B cell (primary cell): ENCODE data around the gene RAB3D. TPM values are rescaled to one million over a fixed set of nuclear protein-coding genes. Genes with fewer than 3 reads are reported as not detected.

Experiments used
- ATAC-seq: fragments of 200-7000 bp; cut with Tn5 transposase; one replicate; pipeline ENCODE4 v1.10.0; 2021; ENCODE audit warnings: low read depth, mild to moderate bottlenecking, moderate number of reproducible peaks, moderate library complexity
- CTCF ChIA-PET: fragments of 350-600 bp; sonication (Branson Sonifier 250); formaldehyde crosslinking; loops from one replicate; lab custom pipeline; 2021; ENCODE audit warnings: antibody characterized with exemption, inconsistent platforms; lab: Charles Lee
- POLR2A ChIA-PET: fragments of 350-600 bp; sonication (Branson Sonifier 250); formaldehyde crosslinking; loops from one replicate; lab custom pipeline; 2021; ENCODE audit warnings: antibody characterized with exemption; lab: Charles Lee
- DNase-seq: peaks from one replicate; pipeline ENCODE4 v3.0.0; 2013
- H2AFZ ChIP-seq: 2 replicates; pipeline ENCODE4 v1.6.1; 2012; ENCODE audit warnings: mild to moderate bottlenecking, low read depth, low read length; ENCODE audit not compliant: insufficient read depth, poor library complexity, severe bottlenecking
- H3K27ac ChIP-seq, 2 donors: 1 replicate in 1 of 2; 2 replicates in 1 of 2; pipeline ENCODE4 v1.5.1; 2012 to 2013; ENCODE audit warnings: low read length in 2 of 2, mild to moderate bottlenecking in 2 of 2, moderate library complexity in 1 of 2
- H3K27me3 ChIP-seq, 4 experiments: fragments of 200-600 bp in 1 of 4; sonication (generic) in 1 of 4; replicated peaks in 1 of 4; 1 replicate in 2 of 4; 2 replicates in 2 of 4; pipeline versions ENCODE4 v1.6.1 to v1.7.0; 2013 to 2016; ENCODE audit warnings: low read length in 3 of 4, mild to moderate bottlenecking in 2 of 4, mixed read lengths in 1 of 4, moderate library complexity in 1 of 4; ENCODE audit not compliant: insufficient read depth in 4 of 4, control insufficient read depth in 3 of 4; ENCODE audit errors: control extremely low read depth in 1 of 4
- H3K36me3 ChIP-seq, 2 experiments: replicated peaks in 1 of 2; 1 replicate in 1 of 2; 2 replicates in 1 of 2; pipeline versions ENCODE4 v1.6.1 to v1.7.1; 2013; ENCODE audit warnings: low read length in 1 of 2; ENCODE audit not compliant: insufficient read depth in 2 of 2, control insufficient read depth in 1 of 2; ENCODE audit errors: control extremely low read depth in 1 of 2, extremely low read depth in 1 of 2
- H3K4me1 ChIP-seq, 2 donors: fragments of 200-600 bp in 1 of 2; sonication (generic) in 1 of 2; 1 replicate in 1 of 2; 2 replicates in 1 of 2; pipeline versions ENCODE4 v1.5.1 to v1.6.1; 2013 to 2017; ENCODE audit warnings: low read length in 2 of 2; ENCODE audit not compliant: control insufficient read depth in 2 of 2, insufficient read depth in 2 of 2
- H3K4me2 ChIP-seq: replicated peaks from 2 replicates; pipeline ENCODE3; 2012; ENCODE audit warnings: mild to moderate bottlenecking, low read depth, low read length; ENCODE audit not compliant: poor library complexity, severe bottlenecking
- H3K4me3 ChIP-seq, 5 experiments: fragments of 200-600 bp in 1 of 5; sonication (generic) in 1 of 5; 1 replicate in 3 of 5; 2 replicates in 2 of 5; pipeline versions ENCODE4 v1.5.1 to v1.7.0; 2011 to 2016; ENCODE audit warnings: low read length in 4 of 5, mild to moderate bottlenecking in 4 of 5, low read depth in 2 of 5, control low read depth in 1 of 5, moderate library complexity in 1 of 5; ENCODE audit not compliant: insufficient read depth in 1 of 5; ENCODE audit errors: control extremely low read depth in 1 of 5, extremely low read depth in 1 of 5
- H3K79me2 ChIP-seq: fragments of 200-600 bp; sonication (generic); one replicate; pipeline ENCODE4 v1.6.0; 2016; ENCODE audit warnings: low read length; ENCODE audit not compliant: control insufficient read depth, insufficient read depth
- H3K9ac ChIP-seq: fragments of 200-600 bp; sonication (generic); 2 replicates; pipeline ENCODE4 v1.6.1; 2017; ENCODE audit warnings: mild to moderate bottlenecking, low read length, moderate library complexity
- H3K9me3 ChIP-seq, 3 donors: one replicate each; pipeline versions ENCODE4 v1.6.1 to v1.7.1; 2013; ENCODE audit warnings: low read length in 2 of 3; ENCODE audit not compliant: control insufficient read depth in 2 of 3, insufficient read depth in 1 of 3; ENCODE audit errors: control extremely low read depth in 1 of 3
- H4K20me1 ChIP-seq: 2 replicates; pipeline ENCODE4 v1.6.0; 2012; ENCODE audit warnings: mild to moderate bottlenecking, low read length; ENCODE audit not compliant: insufficient read depth, control insufficient read depth, poor library complexity, severe bottlenecking
- H3K27ac Mint-ChIP-seq: one replicate; pipeline ENCODE4 v1.8.0; 2021; ENCODE audit warnings: mixed read lengths
- H3K27me3 Mint-ChIP-seq: one replicate; pipeline ENCODE4 v1.8.0; 2021; ENCODE audit warnings: mixed read lengths
- H3K4me1 Mint-ChIP-seq: one replicate; pipeline ENCODE4 v1.8.0; 2021; ENCODE audit warnings: mixed read lengths
- H3K4me3 Mint-ChIP-seq: one replicate; pipeline ENCODE4 v1.8.0; 2021; ENCODE audit warnings: mixed read lengths
- H3K9me3 Mint-ChIP-seq: one replicate; pipeline ENCODE4 v1.8.0; 2022; ENCODE audit warnings: mixed read lengths; ENCODE audit not compliant: insufficient read depth
- CTCF ChIP-seq: fragments of 200-600 bp; IDR thresholded peaks from one replicate; pipeline ENCODE4 v1.8.0; 2022; ENCODE audit warnings: antibody characterized with exemption, mild to moderate bottlenecking
- EZH2 ChIP-seq: IDR thresholded peaks from 2 replicates; pipeline ENCODE4 v1.6.1; 2012; ENCODE audit warnings: borderline replicate concordance, low read depth, mild to moderate bottlenecking, moderate library complexity, low read length; ENCODE audit not compliant: insufficient read depth, poor library complexity, severe bottlenecking
- WGBS: methylation state at CpG from one replicate; pipeline ENCODE4 v1.1.5; 2013; ENCODE audit warnings: missing lambda C conversion rate; ENCODE audit not compliant: insufficient coverage; 5-methylcytosine and 5-hydroxymethylcytosine counted together
- intact Hi-C: fragments of 100-400 bp; cut with micrococcal nuclease; formaldehyde crosslinking; loops from one replicate; pipeline ENCODE4 v1.10.0; 2022
- polyA plus RNA-seq: library from polyadenylated mRNA; depleted of rRNA; stranded (reverse); fragments of >200 nt; gene quantifications from 2 replicates; pipeline ENCODE4 v1.2.3, GENCODE V29; 2012
- total RNA-seq, 2 donors: library from RNA; stranded (reverse); fragments of 120-200 nt in 1 of 2; gene quantifications; 1 replicate in 1 of 2; 2 replicates in 1 of 2; pipeline versions ENCODE4 v1.2.3 to v1.2.4, GENCODE V29; 2013 to 2022

Gene RAB3D
- total and polyA plus RNA-seq, 2 donors (not counting 1 experiment from before 2014, with no cell fraction given), result 5.3 to 8.9 TPM

- intact Hi-C loops, result no loop called here
- WGBS, result 53% methylated on average over 3 of the region's 6 CpGs
- Histone ChIP-seq H4K20me1 (no peaks in the 10 kb centered on the region), H3K27me3 (peaks cover 0 to 4% (median 0%) of the 10 kb centered on the region in 4 experiments), H3K4me3 (no peak overlapping the region), H3K4me1 (no peaks in the 10 kb centered on the region), H3K79me2 (no peaks in the 10 kb centered on the region), H3K36me3 (no peaks in the 10 kb centered on the region), H2AFZ (no peak overlapping the region), H3K4me2 (no peak overlapping the region), H3K9ac (no peak overlapping the region), H3K9me3 (no peaks in the 10 kb centered on the region), H3K27ac (no peak overlapping the region)
- H3K27me3 Mint-ChIP-seq, result peaks cover 13% of the 10 kb centered on the region
- no peak overlapping the region for H3K4me3 Mint-ChIP-seq
- no peak for TF ChIP-seq CTCF
- POLR2A ChIA-PET, result no interaction called here
- ATAC-seq, result no peak
- no peak for DNase-seq
- H3K9me3 Mint-ChIP-seq, result no peaks in the 10 kb centered on the region
- CTCF ChIA-PET, result interaction anchor here (0.6 to 1.6 kb wide), 2 partner anchors 161 to 196 kb away, joined by 4 read pairs; no protein-coding TSS in a partner anchor
- H3K4me1 Mint-ChIP-seq, result no peaks in the 10 kb centered on the region
- H3K27ac Mint-ChIP-seq, result no peak overlapping the region
Measured at GRCh38 chr19:11286312-11286974, 53.0 kb downstream of the RAB3D start.

DNA sequence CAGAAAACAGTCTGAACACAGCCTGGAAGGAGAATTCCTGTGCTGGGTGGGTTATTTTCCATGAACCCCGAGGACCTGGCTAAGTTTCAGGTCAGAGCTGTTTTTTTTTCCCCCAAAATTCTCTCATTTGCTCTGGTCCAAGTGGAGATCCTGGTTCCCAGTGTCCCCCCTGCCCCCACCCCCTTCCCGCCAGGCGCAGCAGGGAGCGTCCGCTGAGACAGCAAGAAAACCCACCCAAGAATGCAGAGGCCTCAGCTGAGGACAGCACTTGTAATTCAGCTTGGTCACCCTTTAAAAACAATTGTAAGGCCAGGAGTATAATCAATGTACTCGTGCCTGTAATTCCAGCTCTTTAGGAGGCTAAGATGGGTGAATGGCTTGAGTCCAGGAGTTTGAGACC, 54.9 kb downstream of the RAB3D start:
- Histone ChIP-seq H3K27me3 (peaks cover 0 to 7% (median under 1%) of the 10 kb centered on the region in 4 experiments), H3K4me1 (peaks cover 5 to 9% of the 10 kb centered on the region in 2 donors), H3K9me3 (peaks cover 0 to 9% (median 0%) of the 10 kb centered on the region in 3 donors), H4K20me1 (no peaks in the 10 kb centered on the region), H3K79me2 (no peaks in the 10 kb centered on the region), H3K4me2 (no peak overlapping the region), H3K9ac (no peak overlapping the region), H3K27ac (no peak overlapping the region), H3K36me3 (no peaks in the 10 kb centered on the region), H3K4me3 (no peak overlapping the region), H2AFZ (no peak overlapping the region)
- ATAC-seq (no peak), DNase-seq (no peak)
- intact Hi-C loops, result no loop called here
- H3K4me3 Mint-ChIP-seq, result no peak overlapping the region
- 98% methylated on average over 5 of the region's 6 CpGs for WGBS
- CTCF ChIA-PET, result no interaction called here
- peaks cover 2% of the 10 kb centered on the region for H3K9me3 Mint-ChIP-seq
- POLR2A ChIA-PET, result no interaction called here
- no peak overlapping the region for H3K27ac Mint-ChIP-seq
- TF ChIP-seq CTCF (no peak), EZH2 (no peak)
- H3K4me1 Mint-ChIP-seq, result peaks cover 5% of the 10 kb centered on the region
- H3K27me3 Mint-ChIP-seq, result peaks cover 13% of the 10 kb centered on the region
